ENCODE measurements around the gene PPP1R14C. TPM values are rescaled to one million over a fixed set of nuclear protein-coding genes. Genes with fewer than 3 reads are reported as not detected.

PPP1R14C gene, protein sequence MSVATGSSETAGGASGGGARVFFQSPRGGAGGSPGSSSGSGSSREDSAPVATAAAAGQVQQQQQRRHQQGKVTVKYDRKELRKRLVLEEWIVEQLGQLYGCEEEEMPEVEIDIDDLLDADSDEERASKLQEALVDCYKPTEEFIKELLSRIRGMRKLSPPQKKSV
- 10 to 100 TPM in 1 of 2 donors, 1 to 10 TPM in 1; 7.8 to 12.4 TPM for polyA plus RNA-seq

- Histone ChIP-seq H3K4me3 (ENCODE audit: low read depth in 1 of 2, low read length in 2 of 2) (peak within 1 kb of the TSS; percentile 73 to 76), H3K9me3 (ENCODE audit: control insufficient read depth in 2 of 2, insufficient read depth in 1 of 2, low read depth in 1 of 2, low read length in 1 of 2) (no peaks in the 10 kb centered on the region), H3K27ac (ENCODE audit: low read depth in 2 of 2, low read length in 1 of 2) (peak within 1 kb of the TSS in 1 of 2 donors; percentile 34), H3K4me1 (ENCODE audit: control insufficient read depth in 2 of 2, insufficient read depth in 2 of 2, low read length in 1 of 2) (peaks cover 0 to 7% of the 10 kb centered on the region in 2 donors), H3K36me3 (ENCODE audit: control insufficient read depth in 2 of 2, insufficient read depth in 2 of 2, low read length in 1 of 2) (no peaks in the 10 kb centered on the region), H3K27me3 (ENCODE audit: control insufficient read depth in 1 of 2, insufficient read depth in 2 of 2, low read length in 2 of 2) (no peaks in the 10 kb centered on the region)
- WGBS, 2 donors: 1% methylated on average over 90 to 103 of the region's 103 CpGs
Observed at GRCh38 chr6:150142670-150143515, at the start of gene PPP1R14C. Gene PPP1R14C, plus strand, starts transcription at chr6:150143044. Its CDS starts 149 bp downstream, at chr6:150143193.

DNA sequence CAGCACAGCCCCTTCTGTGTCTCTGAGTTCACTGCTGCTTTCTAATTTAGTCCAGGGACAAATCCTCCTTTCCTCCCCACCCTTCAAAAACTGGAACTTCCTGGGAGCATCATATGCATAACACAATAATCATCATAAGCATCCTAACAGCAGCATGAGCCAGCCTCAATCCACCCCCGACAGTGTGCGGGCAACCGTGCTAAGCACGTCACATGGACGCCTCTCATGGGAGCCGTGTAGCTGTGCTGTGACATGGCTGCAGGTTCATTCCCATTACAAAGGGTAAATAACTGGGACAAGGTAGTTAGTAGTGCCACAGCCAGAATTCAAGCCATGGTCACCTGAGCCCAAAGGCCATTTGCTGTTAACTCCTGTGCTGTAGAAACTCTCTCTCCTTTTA lies 49.4 kb upstream of the PPP1R14C start:
- no peaks in the 10 kb centered on the region for H3K9me3 ChIP-seq (ENCODE audit: control insufficient read depth in 2 of 2, insufficient read depth in 1 of 2, low read depth in 1 of 2, low read length in 1 of 2)
- H3K27me3 ChIP-seq (ENCODE audit: control insufficient read depth in 1 of 2, insufficient read depth in 2 of 2, low read length in 2 of 2): no peaks in the 10 kb centered on the region
- H3K4me1 ChIP-seq (ENCODE audit: control insufficient read depth in 2 of 2, insufficient read depth in 2 of 2, low read length in 1 of 2): no peaks in the 10 kb centered on the region
- H3K36me3 ChIP-seq (ENCODE audit: control insufficient read depth in 2 of 2, insufficient read depth in 2 of 2, low read length in 1 of 2): no peaks in the 10 kb centered on the region
- WGBS, 2 donors: 84 to 87% methylated on average over 6 of the region's 6 CpGs
- no peak overlapping the region for H3K4me3 ChIP-seq (ENCODE audit: low read depth in 1 of 2, low read length in 2 of 2)
- no peak overlapping the region for H3K27ac ChIP-seq (ENCODE audit: low read depth in 2 of 2, low read length in 1 of 2)

DNA sequence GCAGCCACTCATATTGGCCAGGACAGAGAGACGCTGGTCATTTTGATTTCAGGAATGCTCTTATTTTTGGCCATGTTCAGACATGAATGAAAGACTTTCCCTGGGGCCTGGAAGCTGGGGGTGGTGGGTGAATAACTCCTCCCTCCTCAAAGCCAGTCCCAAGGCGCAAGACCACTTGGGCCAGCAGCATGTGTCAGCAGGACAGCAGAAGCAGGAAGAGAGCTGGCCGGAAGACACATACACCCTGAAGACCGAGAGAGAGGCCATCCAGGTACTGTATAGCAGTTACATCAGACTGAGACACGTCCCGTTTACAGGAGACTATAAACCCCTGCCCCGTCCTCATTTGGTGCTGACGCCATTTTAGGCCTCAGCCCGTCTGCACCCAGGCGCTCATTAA lies 44.7 kb upstream of the PPP1R14C start:
- H3K27me3 ChIP-seq (ENCODE audit: control insufficient read depth in 1 of 2, insufficient read depth in 2 of 2, low read length in 2 of 2): no peaks in the 10 kb centered on the region
- no peaks in the 10 kb centered on the region for H3K4me1 ChIP-seq (ENCODE audit: control insufficient read depth in 2 of 2, insufficient read depth in 2 of 2, low read length in 1 of 2)
- H3K27ac ChIP-seq (ENCODE audit: low read depth in 2 of 2, low read length in 1 of 2): no peak overlapping the region
- H3K9me3 ChIP-seq (ENCODE audit: control insufficient read depth in 2 of 2, insufficient read depth in 1 of 2, low read depth in 1 of 2, low read length in 1 of 2): no peaks in the 10 kb centered on the region
- WGBS, 2 donors: 91 to 92% methylated on average over 10 of the region's 10 CpGs
- no peaks in the 10 kb centered on the region for H3K36me3 ChIP-seq (ENCODE audit: control insufficient read depth in 2 of 2, insufficient read depth in 2 of 2, low read length in 1 of 2)
- H3K4me3 ChIP-seq (ENCODE audit: low read depth in 1 of 2, low read length in 2 of 2): no peak overlapping the region

DNA sequence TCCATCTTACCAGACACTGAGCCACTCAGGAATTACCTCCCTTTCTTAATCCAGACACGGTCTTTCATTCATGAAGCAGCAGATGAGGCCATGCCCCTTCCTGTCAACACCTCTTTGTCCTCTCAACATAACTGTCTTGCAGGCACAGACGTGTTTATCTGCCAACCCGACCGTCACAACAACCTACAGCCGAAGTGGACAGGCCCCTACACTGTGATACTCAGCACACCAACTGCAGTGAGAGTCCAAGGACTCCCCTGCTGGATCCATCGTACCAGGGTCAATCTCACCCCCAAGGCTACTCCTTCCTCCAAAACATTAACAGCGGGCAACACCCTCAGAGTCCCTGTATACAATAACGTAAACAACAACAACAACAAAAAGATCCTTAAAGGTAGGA lies 43.3 kb upstream of the PPP1R14C start:
- Histone ChIP-seq H3K27me3 (ENCODE audit: control insufficient read depth in 1 of 2, insufficient read depth in 2 of 2, low read length in 2 of 2) (no peaks in the 10 kb centered on the region), H3K9me3 (ENCODE audit: control insufficient read depth in 2 of 2, insufficient read depth in 1 of 2, low read depth in 1 of 2, low read length in 1 of 2) (no peaks in the 10 kb centered on the region), H3K36me3 (ENCODE audit: control insufficient read depth in 2 of 2, insufficient read depth in 2 of 2, low read length in 1 of 2) (no peaks in the 10 kb centered on the region), H3K27ac (ENCODE audit: low read depth in 2 of 2, low read length in 1 of 2) (no peak overlapping the region), H3K4me1 (ENCODE audit: control insufficient read depth in 2 of 2, insufficient read depth in 2 of 2, low read length in 1 of 2) (no peaks in the 10 kb centered on the region), H3K4me3 (ENCODE audit: low read depth in 1 of 2, low read length in 2 of 2) (no peak overlapping the region)
- WGBS, 2 donors: 85 to 90% methylated on average over 8 of the region's 8 CpGs

- Histone ChIP-seq H3K4me1 (ENCODE audit: control insufficient read depth in 2 of 2, insufficient read depth in 2 of 2, low read length in 1 of 2) (no peaks in the 10 kb centered on the region), H3K27ac (ENCODE audit: low read depth in 2 of 2, low read length in 1 of 2) (no peak overlapping the region), H3K9me3 (ENCODE audit: control insufficient read depth in 2 of 2, insufficient read depth in 1 of 2, low read depth in 1 of 2, low read length in 1 of 2) (no peaks in the 10 kb centered on the region), H3K36me3 (ENCODE audit: control insufficient read depth in 2 of 2, insufficient read depth in 2 of 2, low read length in 1 of 2) (no peaks in the 10 kb centered on the region), H3K4me3 (ENCODE audit: low read depth in 1 of 2, low read length in 2 of 2) (no peak overlapping the region), H3K27me3 (ENCODE audit: control insufficient read depth in 1 of 2, insufficient read depth in 2 of 2, low read length in 2 of 2) (no peaks in the 10 kb centered on the region)
- 92 to 93% methylated on average over 11 of the region's 11 CpGs for WGBS, 2 donors
Observed at GRCh38 chr6:150099953-150100352, 42.9 kb upstream of the PPP1R14C start.

GRCh38 chr6:150100745-150101144 lies 42.1 kb upstream of the PPP1R14C start:
- 94% methylated on average over 19 of the region's 19 CpGs for WGBS, 2 donors
- Histone ChIP-seq H3K4me1 (ENCODE audit: control insufficient read depth in 2 of 2, insufficient read depth in 2 of 2, low read length in 1 of 2) (no peaks in the 10 kb centered on the region), H3K27ac (ENCODE audit: low read depth in 2 of 2, low read length in 1 of 2) (no peak overlapping the region), H3K9me3 (ENCODE audit: control insufficient read depth in 2 of 2, insufficient read depth in 1 of 2, low read depth in 1 of 2, low read length in 1 of 2) (no peaks in the 10 kb centered on the region), H3K27me3 (ENCODE audit: control insufficient read depth in 1 of 2, insufficient read depth in 2 of 2, low read length in 2 of 2) (no peaks in the 10 kb centered on the region), H3K4me3 (ENCODE audit: low read depth in 1 of 2, low read length in 2 of 2) (no peak overlapping the region), H3K36me3 (ENCODE audit: control insufficient read depth in 2 of 2, insufficient read depth in 2 of 2, low read length in 1 of 2) (no peaks in the 10 kb centered on the region)

DNA sequence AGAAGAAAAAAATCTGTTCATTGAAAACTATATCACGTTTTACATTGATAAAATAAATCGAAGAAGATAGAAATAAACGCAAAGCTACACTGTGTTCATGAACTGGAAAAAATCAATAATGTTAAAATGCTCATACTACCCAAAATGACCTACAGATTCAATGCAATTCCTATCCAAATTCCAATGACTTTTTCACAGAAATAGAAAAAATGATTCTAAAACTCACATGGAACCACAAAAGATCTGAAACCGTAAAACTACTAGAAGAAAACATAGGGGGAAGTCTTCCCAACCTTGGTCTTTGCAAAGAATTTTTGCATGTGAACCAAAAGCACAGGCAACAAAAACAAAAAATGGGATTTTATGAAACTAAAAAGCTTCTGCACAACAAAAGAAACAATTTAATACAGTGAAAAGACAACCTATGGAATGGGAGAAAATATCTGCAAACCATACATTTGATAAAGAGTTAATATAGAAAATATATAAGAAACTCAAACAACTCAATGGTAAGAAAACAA lies 40.0 kb upstream of the PPP1R14C start:
- no peak overlapping the region for H3K27ac ChIP-seq (ENCODE audit: low read depth in 2 of 2, low read length in 1 of 2)
- H3K9me3 ChIP-seq (ENCODE audit: control insufficient read depth in 2 of 2, insufficient read depth in 1 of 2, low read depth in 1 of 2, low read length in 1 of 2): no peaks in the 10 kb centered on the region
- no peaks in the 10 kb centered on the region for H3K27me3 ChIP-seq (ENCODE audit: control insufficient read depth in 1 of 2, insufficient read depth in 2 of 2, low read length in 2 of 2)
- 93 to 94% methylated on average over 4 of the region's 4 CpGs for WGBS, 2 donors
- no peaks in the 10 kb centered on the region for H3K36me3 ChIP-seq (ENCODE audit: control insufficient read depth in 2 of 2, insufficient read depth in 2 of 2, low read length in 1 of 2)
- no peaks in the 10 kb centered on the region for H3K4me1 ChIP-seq (ENCODE audit: control insufficient read depth in 2 of 2, insufficient read depth in 2 of 2, low read length in 1 of 2)
- H3K4me3 ChIP-seq (ENCODE audit: low read depth in 1 of 2, low read length in 2 of 2): no peak overlapping the region

DNA sequence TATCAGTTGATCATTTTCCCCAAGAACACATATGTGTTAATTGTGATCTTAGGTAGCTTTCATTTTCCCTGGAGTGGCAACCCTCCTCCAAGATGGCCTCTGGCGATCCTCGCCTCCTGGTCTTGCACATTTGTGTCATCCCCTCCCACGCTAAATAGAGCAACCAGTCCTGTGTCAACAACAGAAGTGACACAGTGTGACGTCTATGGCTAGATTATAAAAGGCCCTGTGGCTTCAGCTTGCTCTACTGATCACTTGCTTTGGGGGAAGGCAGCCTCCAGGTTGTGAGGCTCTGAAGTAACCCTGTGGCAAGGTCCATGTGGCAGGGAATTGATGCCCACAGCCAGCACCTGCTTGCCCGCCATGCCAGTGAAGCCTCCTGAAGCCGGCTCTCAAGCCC lies 30.6 kb upstream of the PPP1R14C start:
- 90 to 91% methylated on average over 6 of the region's 6 CpGs for WGBS, 2 donors
- H3K27me3 ChIP-seq (ENCODE audit: control insufficient read depth in 1 of 2, insufficient read depth in 2 of 2, low read length in 2 of 2): no peaks in the 10 kb centered on the region
- H3K4me1 ChIP-seq (ENCODE audit: control insufficient read depth in 2 of 2, insufficient read depth in 2 of 2, low read length in 1 of 2): peaks cover 0 to 4% of the 10 kb centered on the region in 2 donors

GRCh38 chr6:150115769-150116168 lies 27.1 kb upstream of the PPP1R14C start:
- Histone ChIP-seq H3K27ac (ENCODE audit: low read depth in 2 of 2, low read length in 1 of 2) (no peak overlapping the region), H3K27me3 (ENCODE audit: control insufficient read depth in 1 of 2, insufficient read depth in 2 of 2, low read length in 2 of 2) (no peaks in the 10 kb centered on the region), H3K9me3 (ENCODE audit: control insufficient read depth in 2 of 2, insufficient read depth in 1 of 2, low read depth in 1 of 2, low read length in 1 of 2) (no peaks in the 10 kb centered on the region), H3K36me3 (ENCODE audit: control insufficient read depth in 2 of 2, insufficient read depth in 2 of 2, low read length in 1 of 2) (no peaks in the 10 kb centered on the region), H3K4me3 (ENCODE audit: low read depth in 1 of 2, low read length in 2 of 2) (no peak overlapping the region), H3K4me1 (ENCODE audit: control insufficient read depth in 2 of 2, insufficient read depth in 2 of 2, low read length in 1 of 2) (peaks cover 4 to 5% of the 10 kb centered on the region in 2 donors)
- 60 to 67% methylated on average over 25 of the region's 25 CpGs for WGBS, 2 donors

More for the DNA sequence above, 30.6 kb upstream of the PPP1R14C start:
- Histone ChIP-seq H3K27ac (ENCODE audit: low read depth in 2 of 2, low read length in 1 of 2) (no peak overlapping the region), H3K4me3 (ENCODE audit: low read depth in 1 of 2, low read length in 2 of 2) (no peak overlapping the region), H3K36me3 (ENCODE audit: control insufficient read depth in 2 of 2, insufficient read depth in 2 of 2, low read length in 1 of 2) (no peaks in the 10 kb centered on the region), H3K9me3 (ENCODE audit: control insufficient read depth in 2 of 2, insufficient read depth in 1 of 2, low read depth in 1 of 2, low read length in 1 of 2) (no peaks in the 10 kb centered on the region)
